Measurements from ENCODE around the gene GNB1. TPM values are rescaled to one million over a fixed set of nuclear protein-coding genes. Genes with fewer than 3 reads are reported as not detected.

Gene GNB1
- polyA plus RNA-seq, 3 donors = 270 to 294 (median 288) TPM

GRCh38 chr1:1768249-1768992 is 122.5 kb downstream of the GNB1 start:
- no peak for DNase-seq (ENCODE audit: low read depth in 3 of 3, low spot score in 2 of 3)

GRCh38 chr1:1764876-1765470 is 125.9 kb downstream of the GNB1 start:
- no peak for DNase-seq (ENCODE audit: low read depth in 3 of 3, low spot score in 2 of 3)

- DNase-seq (ENCODE audit: low read depth in 3 of 3, low spot score in 2 of 3) = no peak
These were observed 126.9 kb downstream of the GNB1 start for GRCh38 chr1:1763657-1764621.

- DNase-seq (ENCODE audit: low read depth in 3 of 3, low spot score in 2 of 3) = no peak
These were observed 129.1 kb downstream of the GNB1 start for GRCh38 chr1:1761504-1762376.

- no peak for DNase-seq (ENCODE audit: low read depth in 3 of 3, low spot score in 2 of 3)
These were observed 130.2 kb downstream of the GNB1 start for GRCh38 chr1:1760715-1761114.

GRCh38 chr1:1760345-1760650 is 130.6 kb downstream of the GNB1 start:
- DNase-seq (ENCODE audit: low read depth in 3 of 3, low spot score in 2 of 3) = no peak

- DNase-seq (ENCODE audit: low read depth in 3 of 3, low spot score in 2 of 3) = no peak
These were observed 131.2 kb downstream of the GNB1 start for GRCh38 chr1:1759456-1760344.

GRCh38 chr1:1758692-1759455 is 132.0 kb downstream of the GNB1 start:
- no peak for DNase-seq (ENCODE audit: low read depth in 3 of 3, low spot score in 2 of 3)

GRCh38 chr1:1758059-1758621 is 132.7 kb downstream of the GNB1 start:
- DNase-seq (ENCODE audit: low read depth in 3 of 3, low spot score in 2 of 3) = no peak

- no peak for DNase-seq (ENCODE audit: low read depth in 3 of 3, low spot score in 2 of 3)
These were observed 133.3 kb downstream of the GNB1 start for GRCh38 chr1:1757422-1758058.

GRCh38 chr1:1756661-1757421 is 134.0 kb downstream of the GNB1 start:
- no peak for DNase-seq (ENCODE audit: low read depth in 3 of 3, low spot score in 2 of 3)

- DNase-seq (ENCODE audit: low read depth in 3 of 3, low spot score in 2 of 3) = no peak
These were observed 135.0 kb downstream of the GNB1 start for GRCh38 chr1:1755852-1756251.

- no peak for DNase-seq (ENCODE audit: low read depth in 3 of 3, low spot score in 2 of 3)
These were observed 135.5 kb downstream of the GNB1 start for GRCh38 chr1:1755426-1755825.

- no peak for DNase-seq (ENCODE audit: low read depth in 3 of 3, low spot score in 2 of 3)
These were observed 136.7 kb downstream of the GNB1 start for GRCh38 chr1:1754051-1754815.

- no peak for DNase-seq (ENCODE audit: low read depth in 3 of 3, low spot score in 2 of 3)
These were observed 137.3 kb downstream of the GNB1 start for GRCh38 chr1:1753607-1754005.
